Measurements from ENCODE around the gene USP10.

Gene USP10

DNA sequence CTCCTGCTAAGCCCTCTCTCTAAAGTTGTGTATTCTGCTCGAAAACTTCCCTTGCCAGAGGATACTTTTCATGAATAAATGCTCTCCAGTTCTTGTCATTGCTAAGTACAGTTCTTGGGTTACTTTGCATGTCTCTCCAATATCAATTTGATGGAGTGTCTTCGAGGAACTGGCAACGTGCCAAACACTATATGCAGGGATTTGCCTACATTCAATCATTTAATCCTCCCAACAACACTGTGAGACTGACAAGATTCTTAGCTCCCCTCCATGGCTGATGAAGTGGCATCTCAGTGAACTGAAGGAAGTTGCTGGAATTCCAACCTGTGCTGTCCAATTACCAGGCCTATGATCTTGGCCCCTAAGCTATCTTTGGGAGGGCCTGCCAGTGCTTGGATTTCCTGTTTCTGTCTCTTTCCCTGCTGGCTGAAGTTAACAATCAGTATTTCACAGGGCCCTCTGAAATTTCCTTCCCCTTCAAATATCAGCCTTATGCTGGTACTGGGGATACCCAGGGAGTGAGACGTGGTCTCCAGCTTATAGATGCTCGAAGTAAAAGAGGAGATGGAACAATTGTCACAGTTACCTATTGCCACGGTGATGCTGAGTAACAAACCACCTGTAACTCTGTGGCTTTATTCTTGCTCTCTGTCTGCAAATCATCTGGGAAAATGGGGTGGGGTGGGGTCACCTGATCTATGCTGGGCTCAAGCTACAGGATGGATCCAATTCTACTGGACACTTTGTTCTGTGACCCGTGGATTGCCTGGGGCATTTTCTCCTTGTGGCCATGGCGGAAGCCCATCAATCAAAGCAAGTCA, 100.6 kb downstream of the USP10 start:
- ATAC-seq = no peak
- TF ChIP-seq, protein P1, sequence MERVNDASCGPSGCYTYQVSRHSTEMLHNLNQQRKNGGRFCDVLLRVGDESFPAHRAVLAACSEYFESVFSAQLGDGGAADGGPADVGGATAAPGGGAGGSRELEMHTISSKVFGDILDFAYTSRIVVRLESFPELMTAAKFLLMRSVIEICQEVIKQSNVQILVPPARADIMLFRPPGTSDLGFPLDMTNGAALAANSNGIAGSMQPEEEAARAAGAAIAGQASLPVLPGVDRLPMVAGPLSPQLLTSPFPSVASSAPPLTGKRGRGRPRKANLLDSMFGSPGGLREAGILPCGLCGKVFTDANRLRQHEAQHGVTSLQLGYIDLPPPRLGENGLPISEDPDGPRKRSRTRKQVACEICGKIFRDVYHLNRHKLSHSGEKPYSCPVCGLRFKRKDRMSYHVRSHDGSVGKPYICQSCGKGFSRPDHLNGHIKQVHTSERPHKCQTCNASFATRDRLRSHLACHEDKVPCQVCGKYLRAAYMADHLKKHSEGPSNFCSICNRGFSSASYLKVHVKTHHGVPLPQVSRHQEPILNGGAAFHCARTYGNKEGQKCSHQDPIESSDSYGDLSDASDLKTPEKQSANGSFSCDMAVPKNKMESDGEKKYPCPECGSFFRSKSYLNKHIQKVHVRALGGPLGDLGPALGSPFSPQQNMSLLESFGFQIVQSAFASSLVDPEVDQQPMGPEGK (CRISPR knock-in tag; IDR thresholded peaks at IDR 0.05; ENCODE audit: borderline replicate concordance) = no peak
- TF ChIP-seq ZFP3 (CRISPR knock-in tag; IDR thresholded peaks at IDR 0.05) = no peak
- TF ChIP-seq, protein P2, sequence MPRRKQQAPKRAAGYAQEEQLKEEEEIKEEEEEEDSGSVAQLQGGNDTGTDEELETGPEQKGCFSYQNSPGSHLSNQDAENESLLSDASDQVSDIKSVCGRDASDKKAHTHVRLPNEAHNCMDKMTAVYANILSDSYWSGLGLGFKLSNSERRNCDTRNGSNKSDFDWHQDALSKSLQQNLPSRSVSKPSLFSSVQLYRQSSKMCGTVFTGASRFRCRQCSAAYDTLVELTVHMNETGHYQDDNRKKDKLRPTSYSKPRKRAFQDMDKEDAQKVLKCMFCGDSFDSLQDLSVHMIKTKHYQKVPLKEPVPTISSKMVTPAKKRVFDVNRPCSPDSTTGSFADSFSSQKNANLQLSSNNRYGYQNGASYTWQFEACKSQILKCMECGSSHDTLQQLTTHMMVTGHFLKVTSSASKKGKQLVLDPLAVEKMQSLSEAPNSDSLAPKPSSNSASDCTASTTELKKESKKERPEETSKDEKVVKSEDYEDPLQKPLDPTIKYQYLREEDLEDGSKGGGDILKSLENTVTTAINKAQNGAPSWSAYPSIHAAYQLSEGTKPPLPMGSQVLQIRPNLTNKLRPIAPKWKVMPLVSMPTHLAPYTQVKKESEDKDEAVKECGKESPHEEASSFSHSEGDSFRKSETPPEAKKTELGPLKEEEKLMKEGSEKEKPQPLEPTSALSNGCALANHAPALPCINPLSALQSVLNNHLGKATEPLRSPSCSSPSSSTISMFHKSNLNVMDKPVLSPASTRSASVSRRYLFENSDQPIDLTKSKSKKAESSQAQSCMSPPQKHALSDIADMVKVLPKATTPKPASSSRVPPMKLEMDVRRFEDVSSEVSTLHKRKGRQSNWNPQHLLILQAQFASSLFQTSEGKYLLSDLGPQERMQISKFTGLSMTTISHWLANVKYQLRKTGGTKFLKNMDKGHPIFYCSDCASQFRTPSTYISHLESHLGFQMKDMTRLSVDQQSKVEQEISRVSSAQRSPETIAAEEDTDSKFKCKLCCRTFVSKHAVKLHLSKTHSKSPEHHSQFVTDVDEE (CRISPR knock-in tag; IDR thresholded peaks at IDR 0.05) = no peak
- no peak for TF ChIP-seq PPARA (CRISPR knock-in tag; IDR thresholded peaks at IDR 0.05; ENCODE audit: borderline replicate concordance)
- TF ChIP-seq, protein P3, sequence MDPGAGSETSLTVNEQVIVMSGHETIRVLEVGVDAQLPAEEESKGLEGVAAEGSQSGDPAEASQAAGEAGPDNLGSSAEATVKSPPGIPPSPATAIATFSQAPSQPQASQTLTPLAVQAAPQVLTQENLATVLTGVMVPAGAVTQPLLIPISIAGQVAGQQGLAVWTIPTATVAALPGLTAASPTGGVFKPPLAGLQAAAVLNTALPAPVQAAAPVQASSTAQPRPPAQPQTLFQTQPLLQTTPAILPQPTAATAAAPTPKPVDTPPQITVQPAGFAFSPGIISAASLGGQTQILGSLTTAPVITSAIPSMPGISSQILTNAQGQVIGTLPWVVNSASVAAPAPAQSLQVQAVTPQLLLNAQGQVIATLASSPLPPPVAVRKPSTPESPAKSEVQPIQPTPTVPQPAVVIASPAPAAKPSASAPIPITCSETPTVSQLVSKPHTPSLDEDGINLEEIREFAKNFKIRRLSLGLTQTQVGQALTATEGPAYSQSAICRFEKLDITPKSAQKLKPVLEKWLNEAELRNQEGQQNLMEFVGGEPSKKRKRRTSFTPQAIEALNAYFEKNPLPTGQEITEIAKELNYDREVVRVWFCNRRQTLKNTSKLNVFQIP (CRISPR knock-in tag; IDR thresholded peaks at IDR 0.05; ENCODE audit: borderline replicate concordance, low read depth) = no peak
- no peak for TF ChIP-seq ZC3H10 (CRISPR knock-in tag; IDR thresholded peaks at IDR 0.05)
- TF ChIP-seq ZFP30 (CRISPR knock-in tag; IDR thresholded peaks at IDR 0.05) = no peak
- TF ChIP-seq BACH2 (CRISPR knock-in tag; IDR thresholded peaks at IDR 0.05; ENCODE audit: borderline replicate concordance) = no peak
- TF ChIP-seq, protein P4, sequence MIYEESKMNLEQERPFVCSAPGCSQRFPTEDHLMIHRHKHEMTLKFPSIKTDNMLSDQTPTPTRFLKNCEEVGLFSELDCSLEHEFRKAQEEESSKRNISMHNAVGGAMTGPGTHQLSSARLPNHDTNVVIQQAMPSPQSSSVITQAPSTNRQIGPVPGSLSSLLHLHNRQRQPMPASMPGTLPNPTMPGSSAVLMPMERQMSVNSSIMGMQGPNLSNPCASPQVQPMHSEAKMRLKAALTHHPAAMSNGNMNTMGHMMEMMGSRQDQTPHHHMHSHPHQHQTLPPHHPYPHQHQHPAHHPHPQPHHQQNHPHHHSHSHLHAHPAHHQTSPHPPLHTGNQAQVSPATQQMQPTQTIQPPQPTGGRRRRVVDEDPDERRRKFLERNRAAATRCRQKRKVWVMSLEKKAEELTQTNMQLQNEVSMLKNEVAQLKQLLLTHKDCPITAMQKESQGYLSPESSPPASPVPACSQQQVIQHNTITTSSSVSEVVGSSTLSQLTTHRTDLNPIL (CRISPR knock-in tag; IDR thresholded peaks at IDR 0.05; ENCODE audit: low read depth) = no peak
- no peak for TF ChIP-seq RARB (CRISPR knock-in tag; IDR thresholded peaks at IDR 0.05)
- no peak for TF ChIP-seq GLIS3 (CRISPR knock-in tag; IDR thresholded peaks at IDR 0.05)

DNA sequence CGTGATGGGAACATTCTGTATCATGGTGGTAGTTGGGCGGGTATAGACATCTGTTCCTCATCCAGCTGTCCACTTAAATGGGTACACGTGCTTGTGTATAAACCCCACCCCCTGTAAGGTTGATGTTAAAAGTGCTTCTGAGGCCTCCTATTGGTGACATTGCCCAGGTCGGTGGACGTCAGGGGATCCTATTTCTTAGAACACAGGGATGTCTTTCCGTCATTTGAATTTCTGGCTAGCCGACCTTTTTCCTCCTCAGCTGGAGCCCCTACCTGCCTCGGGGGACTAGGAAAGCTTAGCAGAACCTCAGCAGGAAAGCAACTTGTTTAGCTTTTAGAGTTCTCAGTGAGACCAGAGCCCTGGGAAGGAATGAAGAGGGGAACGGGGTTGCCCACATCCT, 103.3 kb downstream of the USP10 start:
- TF ChIP-seq ZNF70 (CRISPR knock-in tag; IDR thresholded peaks at IDR 0.05) = no peak
- TF ChIP-seq, protein P4 (CRISPR knock-in tag; IDR thresholded peaks at IDR 0.05; ENCODE audit: low read depth) = no peak
- TF ChIP-seq ESRRG (CRISPR knock-in tag; IDR thresholded peaks at IDR 0.05) = no peak
- TF ChIP-seq PPARA (CRISPR knock-in tag; IDR thresholded peaks at IDR 0.05; ENCODE audit: borderline replicate concordance) = no peak
- TF ChIP-seq, protein P5, sequence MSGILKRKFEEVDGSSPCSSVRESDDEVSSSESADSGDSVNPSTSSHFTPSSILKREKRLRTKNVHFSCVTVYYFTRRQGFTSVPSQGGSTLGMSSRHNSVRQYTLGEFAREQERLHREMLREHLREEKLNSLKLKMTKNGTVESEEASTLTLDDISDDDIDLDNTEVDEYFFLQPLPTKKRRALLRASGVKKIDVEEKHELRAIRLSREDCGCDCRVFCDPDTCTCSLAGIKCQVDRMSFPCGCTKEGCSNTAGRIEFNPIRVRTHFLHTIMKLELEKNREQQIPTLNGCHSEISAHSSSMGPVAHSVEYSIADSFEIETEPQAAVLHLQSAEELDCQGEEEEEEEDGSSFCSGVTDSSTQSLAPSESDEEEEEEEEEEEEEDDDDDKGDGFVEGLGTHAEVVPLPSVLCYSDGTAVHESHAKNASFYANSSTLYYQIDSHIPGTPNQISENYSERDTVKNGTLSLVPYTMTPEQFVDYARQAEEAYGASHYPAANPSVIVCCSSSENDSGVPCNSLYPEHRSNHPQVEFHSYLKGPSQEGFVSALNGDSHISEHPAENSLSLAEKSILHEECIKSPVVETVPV (CRISPR knock-in tag; IDR thresholded peaks at IDR 0.05) = no peak
- ATAC-seq = no peak

DNA sequence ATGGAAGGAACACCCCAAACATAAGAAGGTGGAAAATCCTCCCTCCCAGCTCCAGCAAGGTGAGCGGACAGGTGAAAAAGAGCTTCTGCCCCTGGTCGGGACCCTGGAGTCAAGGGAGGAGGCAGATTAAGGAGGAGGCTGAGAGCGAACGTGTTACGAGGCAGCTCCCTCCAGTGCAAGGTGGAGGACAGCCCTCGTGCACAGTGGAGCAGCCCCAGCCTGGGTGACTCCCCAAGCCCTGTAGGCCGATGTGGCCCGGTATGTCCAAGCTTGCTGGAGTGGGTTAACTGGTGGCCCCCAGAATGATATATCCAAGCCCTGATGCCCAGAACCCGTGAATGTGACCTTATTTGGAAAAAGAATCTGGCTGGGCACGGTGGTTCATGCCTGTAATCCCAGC, 104.5 kb downstream of the USP10 start:
- TF ChIP-seq RARB (CRISPR knock-in tag; IDR thresholded peaks at IDR 0.05) (no peak), ESRRG (CRISPR knock-in tag; IDR thresholded peaks at IDR 0.05) (no peak), ZNF8 (CRISPR knock-in tag; IDR thresholded peaks at IDR 0.05) (no peak), ZNF565 (CRISPR knock-in tag; conservative IDR thresholded peaks at IDR 0.05; ENCODE audit: low read depth) (no peak), TOX (CRISPR knock-in tag; IDR thresholded peaks at IDR 0.05; ENCODE audit: borderline replicate concordance) (no peak), ISL1 (CRISPR knock-in tag; IDR thresholded peaks at IDR 0.05) (no peak), OSR1 (CRISPR knock-in tag; IDR thresholded peaks at IDR 0.05) (no peak), TCF4 (CRISPR knock-in tag; IDR thresholded peaks at IDR 0.05; ENCODE audit: borderline replicate concordance) (no peak), ZNF70 (CRISPR knock-in tag; IDR thresholded peaks at IDR 0.05) (no peak), BACH2 (CRISPR knock-in tag; IDR thresholded peaks at IDR 0.05; ENCODE audit: borderline replicate concordance) (no peak), PPARA (CRISPR knock-in tag; IDR thresholded peaks at IDR 0.05; ENCODE audit: borderline replicate concordance) (no peak)
- TF ChIP-seq, protein P3 (CRISPR knock-in tag; IDR thresholded peaks at IDR 0.05; ENCODE audit: borderline replicate concordance, low read depth) = no peak
- ATAC-seq = no peak

Data from SK-N-SH treated with all-trans-retinoic acid at 6 μM for 48 hours (cell line).